GM23338 (cell line): Measurements from ENCODE around the gene AKAP13. TPM values are rescaled to one million over a fixed set of nuclear protein-coding genes. Genes with fewer than 3 reads are reported as not detected.

ENCODE experiments used
- ATAC-seq: fragments of 200-7000 bp; cut with Tn5 transposase; 3 replicates; pipeline ENCODE4 v1.9.1; 2020
- DNase-seq: peaks from one replicate; pipeline ENCODE4 v3.0.0-alpha.2; 2015; ENCODE audit warnings: low spot score
- H2AFZ ChIP-seq: fragments of 200-600 bp; sonication (generic); 2 replicates; pipeline ENCODE4 v1.8.0; 2016; ENCODE audit warnings: antibody characterized with exemption, mild to moderate bottlenecking, moderate library complexity
- H3F3A ChIP-seq: fragments of 200-600 bp; sonication (generic); replicated peaks from 2 replicates; pipeline ENCODE4 v1.8.0; 2017; ENCODE audit warnings: antibody characterized with exemption, mixed run types, low read depth
- H3K27ac ChIP-seq: fragments of 200-600 bp; sonication (generic); 2 replicates; pipeline ENCODE4 v1.6.1; 2016; ENCODE audit warnings: low read depth
- H3K27me3 ChIP-seq: fragments of 200-600 bp; sonication (generic); 2 replicates; pipeline ENCODE4 v1.8.0; 2016; ENCODE audit warnings: mild to moderate bottlenecking, mixed run types, moderate library complexity; ENCODE audit not compliant: insufficient read depth
- H3K36me3 ChIP-seq: fragments of 200-600 bp; sonication (generic); 2 replicates; pipeline ENCODE4 v1.8.0; 2016; ENCODE audit warnings: mild to moderate bottlenecking; ENCODE audit not compliant: insufficient read depth
- H3K4me1 ChIP-seq: fragments of 200-600 bp; sonication (generic); 2 replicates; pipeline ENCODE4 v1.8.0; 2016; ENCODE audit warnings: mild to moderate bottlenecking, moderate library complexity; ENCODE audit not compliant: insufficient read depth
- H3K4me2 ChIP-seq: fragments of 200-600 bp; sonication (generic); 2 replicates; pipeline ENCODE4 v1.7.1; 2017; ENCODE audit warnings: mixed run types
- H3K4me3 ChIP-seq: fragments of 200-600 bp; sonication (generic); 2 replicates; pipeline ENCODE4 v1.6.1; 2016; ENCODE audit warnings: mixed run types
- H3K79me2 ChIP-seq: fragments of 200-600 bp; sonication (generic); replicated peaks from 2 replicates; pipeline ENCODE4 v1.8.0; 2017; ENCODE audit warnings: mild to moderate bottlenecking; ENCODE audit not compliant: insufficient read depth
- H3K9me2 ChIP-seq: fragments of 200-600 bp; sonication (generic); 2 replicates; pipeline ENCODE4 v1.8.0; 2017; ENCODE audit not compliant: insufficient read depth
- H4K20me1 ChIP-seq: fragments of 200-600 bp; sonication (generic); replicated peaks from 2 replicates; pipeline ENCODE4 v1.8.0; 2017; ENCODE audit warnings: mild to moderate bottlenecking; ENCODE audit not compliant: insufficient read depth
- H3K27ac Mint-ChIP-seq: 2 replicates; pipeline ENCODE4 v1.8.0; 2020; ENCODE audit warnings: inconsistent platforms, mild to moderate bottlenecking, moderate library complexity, mixed read lengths
- H3K27me3 Mint-ChIP-seq: 3 replicates; pipeline ENCODE4 v1.8.0; 2022; ENCODE audit warnings: low read depth, mild to moderate bottlenecking, moderate library complexity, mixed read lengths, inconsistent platforms; ENCODE audit not compliant: insufficient read depth, poor library complexity
- H3K36me3 Mint-ChIP-seq: 3 replicates; pipeline ENCODE4 v1.8.0; 2021; ENCODE audit warnings: low read depth, mild to moderate bottlenecking, inconsistent platforms, moderate library complexity, mixed read lengths
- H3K4me1 Mint-ChIP-seq: 3 replicates; pipeline ENCODE4 v1.8.0; 2020; ENCODE audit warnings: mild to moderate bottlenecking, inconsistent platforms, mixed read lengths
- H3K4me3 Mint-ChIP-seq: 3 replicates; pipeline ENCODE4 v1.8.0; 2021; ENCODE audit warnings: moderate library complexity, mild to moderate bottlenecking, inconsistent platforms, mixed read lengths
- H3K9me3 Mint-ChIP-seq: 3 replicates; pipeline ENCODE4 v1.8.0; 2020; ENCODE audit warnings: moderate library complexity, mild to moderate bottlenecking, inconsistent platforms, mixed read lengths
- CREB1 ChIP-seq: fragments of 250-450 bp; sonication (Bioruptor Pico); IDR thresholded peaks from 2 replicates; pipeline ENCODE4 v1.5.0; 2020; ENCODE audit warnings: low read depth, mild to moderate bottlenecking, moderate library complexity
- EZH2 ChIP-seq: fragments of 200-600 bp; sonication (generic); IDR thresholded peaks from one replicate; pipeline ENCODE4 v1.8.0; 2017; ENCODE audit warnings: antibody characterized with exemption, mild to moderate bottlenecking, low read depth; ENCODE audit not compliant: unreplicated experiment
- EZH2phosphoT487 ChIP-seq: fragments of 200-600 bp; sonication (generic); IDR thresholded peaks from one replicate; pipeline ENCODE4 v1.8.1; 2018; ENCODE audit warnings: antibody characterized with exemption; ENCODE audit not compliant: unreplicated experiment
- NANOG ChIP-seq: IDR thresholded peaks from 2 replicates; pipeline ENCODE4 v1.6.1; 2016; ENCODE audit warnings: antibody characterized with exemption, borderline replicate concordance
- STAT1 ChIP-seq: IDR thresholded peaks from one replicate; pipeline ENCODE4 v1.6.1; 2016; ENCODE audit warnings: antibody characterized with exemption; ENCODE audit not compliant: unreplicated experiment
- ZNF114 ChIP-seq: fragments of 250-450 bp; sonication (Bioruptor Pico); IDR thresholded peaks from 2 replicates; pipeline ENCODE4 v1.5.0; 2020; ENCODE audit warnings: mild to moderate bottlenecking, moderate library complexity
- ZNF331 ChIP-seq: fragments of 250-450 bp; sonication (Bioruptor Pico); IDR thresholded peaks from 2 replicates; pipeline ENCODE4 v1.5.0; 2020; ENCODE audit warnings: low read depth, mild to moderate bottlenecking, moderate library complexity
- polyA plus RNA-seq: library from polyadenylated mRNA; unstranded; fragments of >200 nt; fragmentation: Nextera tagmentation; extraction: Ambion mirVana; gene quantifications from 2 replicates; pipeline ENCODE4 v1.2.1, GENCODE V29; 2016
- total RNA-seq: library from RNA; depleted of rRNA; stranded (reverse); fragments of >200 nt; shearing (Covaris generic); gene quantifications from 2 replicates; pipeline ENCODE4 v1.2.3, GENCODE V29; 2014
- TF ChIP-seq, protein P1 (sequence below), 2 experiments: fragments of 200-600 bp in 1 of 2; sonication (generic) in 1 of 2; conservative IDR thresholded peaks; 2 replicates each; pipeline versions ENCODE4 v1.5.1 to v1.6.1; 2016 to 2017; ENCODE audit warnings: antibody characterized with exemption in 2 of 2, low read depth in 2 of 2, mild to moderate bottlenecking in 2 of 2, moderate library complexity in 1 of 2
- TF ChIP-seq, protein P2 (sequence below): IDR thresholded peaks from 2 replicates; pipeline ENCODE4 v1.6.1; 2016; ENCODE audit warnings: antibody characterized with exemption

AKAP13 gene
- total and polyA plus RNA-seq, 2 experiments from 2014 or later: 46.2 to 60.7 TPM

GRCh38 chr15:85579957-85580694, 199.7 kb downstream of the AKAP13 start:
- Mint-ChIP-seq H3K27me3 (no peaks in the 10 kb centered on the region), H3K27ac (no peak overlapping the region), H3K9me3 (no peaks in the 10 kb centered on the region), H3K4me3 (no peak overlapping the region), H3K4me1 (peaks cover 13% of the 10 kb centered on the region; the same call in 2 of the 3 replicates), H3K36me3 (peaks cover 31% of the 10 kb centered on the region)
- no peak overlapping the region for H2AFZ ChIP-seq
- H3K36me3 ChIP-seq: no peaks in the 10 kb centered on the region
- no peaks in the 10 kb centered on the region for H3K27me3 ChIP-seq
- DNase-seq (no peak), ATAC-seq (no peak)
- no peaks in the 10 kb centered on the region for H3K4me1 ChIP-seq
- H3K9me2 ChIP-seq: no peaks in the 10 kb centered on the region
- no peak overlapping the region for H3K4me2 ChIP-seq
- no peak overlapping the region for H3K27ac ChIP-seq
- TF ChIP-seq, protein P1, sequence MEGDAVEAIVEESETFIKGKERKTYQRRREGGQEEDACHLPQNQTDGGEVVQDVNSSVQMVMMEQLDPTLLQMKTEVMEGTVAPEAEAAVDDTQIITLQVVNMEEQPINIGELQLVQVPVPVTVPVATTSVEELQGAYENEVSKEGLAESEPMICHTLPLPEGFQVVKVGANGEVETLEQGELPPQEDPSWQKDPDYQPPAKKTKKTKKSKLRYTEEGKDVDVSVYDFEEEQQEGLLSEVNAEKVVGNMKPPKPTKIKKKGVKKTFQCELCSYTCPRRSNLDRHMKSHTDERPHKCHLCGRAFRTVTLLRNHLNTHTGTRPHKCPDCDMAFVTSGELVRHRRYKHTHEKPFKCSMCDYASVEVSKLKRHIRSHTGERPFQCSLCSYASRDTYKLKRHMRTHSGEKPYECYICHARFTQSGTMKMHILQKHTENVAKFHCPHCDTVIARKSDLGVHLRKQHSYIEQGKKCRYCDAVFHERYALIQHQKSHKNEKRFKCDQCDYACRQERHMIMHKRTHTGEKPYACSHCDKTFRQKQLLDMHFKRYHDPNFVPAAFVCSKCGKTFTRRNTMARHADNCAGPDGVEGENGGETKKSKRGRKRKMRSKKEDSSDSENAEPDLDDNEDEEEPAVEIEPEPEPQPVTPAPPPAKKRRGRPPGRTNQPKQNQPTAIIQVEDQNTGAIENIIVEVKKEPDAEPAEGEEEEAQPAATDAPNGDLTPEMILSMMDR (conservative IDR thresholded peaks at IDR 0.05; ENCODE audit: low read depth in 2 of 2): peak in 1 of 2 experiments; percentile 32; a peak in 1 of 4 replicates
- TF ChIP-seq NANOG (no peak), ZNF114 (no peak), ZNF331 (CRISPR knock-in tag) (no peak)
- 0 out of 2 replicates have a peak, but pooled peaks cover 13% of the 10 kb centered on the region for H4K20me1 ChIP-seq
- H3K79me2 ChIP-seq: peaks cover 23% of the 10 kb centered on the region
- no peaks in the 10 kb centered on the region for H3F3A ChIP-seq
- H3K4me3 ChIP-seq: no peak overlapping the region

DNA sequence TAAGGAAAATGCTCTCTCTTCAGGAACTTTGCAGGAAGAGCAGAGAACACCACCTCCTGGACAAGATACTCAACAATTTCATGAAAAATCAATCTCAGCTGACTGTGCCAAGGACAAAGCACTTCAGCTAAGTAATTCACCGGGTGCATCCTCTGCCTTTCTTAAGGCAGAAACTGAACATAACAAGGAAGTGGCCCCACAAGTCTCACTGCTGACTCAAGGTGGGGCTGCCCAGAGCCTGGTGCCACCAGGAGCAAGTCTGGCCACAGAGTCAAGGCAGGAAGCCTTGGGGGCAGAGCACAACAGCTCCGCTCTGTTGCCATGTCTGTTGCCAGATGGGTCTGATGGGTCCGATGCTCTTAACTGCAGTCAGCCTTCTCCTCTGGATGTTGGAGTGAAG, 200.5 kb downstream of the AKAP13 start:
- H3K27ac Mint-ChIP-seq: no peak overlapping the region
- TF ChIP-seq EZH2phosphoT487: no peak
- TF ChIP-seq ZNF114: no peak
- TF ChIP-seq EZH2: no peak
- no peak for TF ChIP-seq CREB1 (CRISPR knock-in tag)
- TF ChIP-seq STAT1: no peak
- TF ChIP-seq, protein P1 (conservative IDR thresholded peaks at IDR 0.05; ENCODE audit: low read depth in 2 of 2): no peak
- TF ChIP-seq, protein P2, sequence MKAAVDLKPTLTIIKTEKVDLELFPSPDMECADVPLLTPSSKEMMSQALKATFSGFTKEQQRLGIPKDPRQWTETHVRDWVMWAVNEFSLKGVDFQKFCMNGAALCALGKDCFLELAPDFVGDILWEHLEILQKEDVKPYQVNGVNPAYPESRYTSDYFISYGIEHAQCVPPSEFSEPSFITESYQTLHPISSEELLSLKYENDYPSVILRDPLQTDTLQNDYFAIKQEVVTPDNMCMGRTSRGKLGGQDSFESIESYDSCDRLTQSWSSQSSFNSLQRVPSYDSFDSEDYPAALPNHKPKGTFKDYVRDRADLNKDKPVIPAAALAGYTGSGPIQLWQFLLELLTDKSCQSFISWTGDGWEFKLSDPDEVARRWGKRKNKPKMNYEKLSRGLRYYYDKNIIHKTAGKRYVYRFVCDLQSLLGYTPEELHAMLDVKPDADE: no peak

More for the DNA sequence above, 200.5 kb downstream of the AKAP13 start:
- peaks cover 13% of the 10 kb centered on the region; the same call in 2 of the 3 replicates for H3K4me1 Mint-ChIP-seq
- 0 out of 2 replicates have a peak, but pooled peaks cover 13% of the 10 kb centered on the region for H4K20me1 ChIP-seq
- H3K4me3 Mint-ChIP-seq: no peak overlapping the region
- no peaks in the 10 kb centered on the region for H3K27me3 Mint-ChIP-seq
- no peaks in the 10 kb centered on the region for H3K9me3 Mint-ChIP-seq
- no peak overlapping the region for H2AFZ ChIP-seq
- no peak overlapping the region for H3K4me3 ChIP-seq
- no peak overlapping the region for H3K27ac ChIP-seq
- no peak overlapping the region for H3K4me2 ChIP-seq
- H3K79me2 ChIP-seq: peaks cover 23% of the 10 kb centered on the region
- no peaks in the 10 kb centered on the region for H3K36me3 ChIP-seq
- DNase-seq (no peak), ATAC-seq (no peak)
- H3F3A ChIP-seq: no peaks in the 10 kb centered on the region
- no peaks in the 10 kb centered on the region for H3K4me1 ChIP-seq
- no peaks in the 10 kb centered on the region for H3K9me2 ChIP-seq
- no peaks in the 10 kb centered on the region for H3K27me3 ChIP-seq
- peaks cover 31% of the 10 kb centered on the region for H3K36me3 Mint-ChIP-seq
